GM12864 (cell line): Measurements from ENCODE around the gene EIF1AD.
A peak's percentile ranks its signal among the peaks of the same experiment; 100 is the strongest.

ENCODE experiments used
- DNase-seq: peaks from one replicate; pipeline ENCODE4 v3.0.0-alpha.2; 2011; ENCODE audit warnings: low read depth
- H3K4me3 ChIP-seq: 2 replicates; pipeline ENCODE4 v1.5.1; 2011; ENCODE audit warnings: mild to moderate bottlenecking, low read depth, low read length, control low read depth
- TF ChIP-seq, protein P1 (sequence below): IDR thresholded peaks from 2 replicates; pipeline ENCODE4 v1.5.1; 2011; ENCODE audit warnings: low read depth, mild to moderate bottlenecking, moderate library complexity, low read length, control low read depth, inconsistent platforms; ENCODE audit errors: missing control alignments

Gene EIF1AD

DNA sequence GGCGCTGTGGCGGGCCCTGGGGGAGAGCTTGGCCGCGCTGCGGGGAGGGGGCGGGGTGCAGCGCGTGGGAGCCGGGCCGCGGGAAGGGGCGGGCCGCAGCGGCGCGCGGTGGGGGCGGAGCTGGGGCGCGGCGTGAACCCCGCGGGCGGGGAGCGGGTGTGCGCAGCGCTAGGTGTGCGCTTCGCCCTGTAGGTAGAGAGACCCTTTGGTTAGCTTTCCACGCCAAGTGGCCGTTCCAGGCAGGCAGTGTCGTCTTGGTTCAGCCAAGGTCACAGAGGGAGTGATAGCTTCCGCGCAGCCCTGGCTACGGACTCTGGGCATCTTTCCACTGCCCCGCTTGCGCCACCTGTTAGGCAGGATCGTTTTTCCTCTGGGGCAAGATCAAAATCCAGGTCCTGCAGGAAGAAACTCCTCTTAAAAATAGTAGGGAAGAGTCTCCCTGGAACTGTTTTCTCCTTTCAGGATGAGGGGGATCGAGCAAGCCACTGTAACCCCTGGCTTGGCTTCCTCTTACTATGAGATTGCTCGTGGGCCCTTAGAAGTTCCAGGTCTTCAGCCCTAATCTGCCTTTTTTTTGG is 780 bp upstream of the EIF1AD start:
- H3K4me3 ChIP-seq = peak overlapping the region; percentile 78
- no peak for DNase-seq
- TF ChIP-seq, protein P1, sequence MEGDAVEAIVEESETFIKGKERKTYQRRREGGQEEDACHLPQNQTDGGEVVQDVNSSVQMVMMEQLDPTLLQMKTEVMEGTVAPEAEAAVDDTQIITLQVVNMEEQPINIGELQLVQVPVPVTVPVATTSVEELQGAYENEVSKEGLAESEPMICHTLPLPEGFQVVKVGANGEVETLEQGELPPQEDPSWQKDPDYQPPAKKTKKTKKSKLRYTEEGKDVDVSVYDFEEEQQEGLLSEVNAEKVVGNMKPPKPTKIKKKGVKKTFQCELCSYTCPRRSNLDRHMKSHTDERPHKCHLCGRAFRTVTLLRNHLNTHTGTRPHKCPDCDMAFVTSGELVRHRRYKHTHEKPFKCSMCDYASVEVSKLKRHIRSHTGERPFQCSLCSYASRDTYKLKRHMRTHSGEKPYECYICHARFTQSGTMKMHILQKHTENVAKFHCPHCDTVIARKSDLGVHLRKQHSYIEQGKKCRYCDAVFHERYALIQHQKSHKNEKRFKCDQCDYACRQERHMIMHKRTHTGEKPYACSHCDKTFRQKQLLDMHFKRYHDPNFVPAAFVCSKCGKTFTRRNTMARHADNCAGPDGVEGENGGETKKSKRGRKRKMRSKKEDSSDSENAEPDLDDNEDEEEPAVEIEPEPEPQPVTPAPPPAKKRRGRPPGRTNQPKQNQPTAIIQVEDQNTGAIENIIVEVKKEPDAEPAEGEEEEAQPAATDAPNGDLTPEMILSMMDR = no peak

DNA sequence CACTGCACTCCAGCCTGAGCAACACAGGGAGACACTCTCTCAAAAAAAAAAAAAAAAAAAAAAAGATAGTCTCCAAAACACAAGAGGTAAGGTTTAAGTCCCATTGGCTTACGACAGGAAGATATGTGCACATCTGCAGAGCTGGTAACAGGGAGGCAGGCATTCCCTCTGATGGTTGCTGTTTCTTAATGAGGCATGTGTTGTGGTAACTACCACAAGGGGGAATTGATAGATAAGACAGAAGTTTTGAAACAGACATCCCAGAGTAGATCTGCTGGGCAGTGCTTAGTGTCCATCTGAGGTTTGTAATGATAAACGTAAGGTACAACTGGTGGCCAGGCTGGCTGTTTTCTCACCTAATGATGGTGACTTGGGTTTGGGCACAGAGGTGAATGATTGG is 4.7 kb downstream of the EIF1AD start:
- no peak for DNase-seq
- TF ChIP-seq, protein P1 = no peak
- H3K4me3 ChIP-seq = no peak overlapping the region

DNA sequence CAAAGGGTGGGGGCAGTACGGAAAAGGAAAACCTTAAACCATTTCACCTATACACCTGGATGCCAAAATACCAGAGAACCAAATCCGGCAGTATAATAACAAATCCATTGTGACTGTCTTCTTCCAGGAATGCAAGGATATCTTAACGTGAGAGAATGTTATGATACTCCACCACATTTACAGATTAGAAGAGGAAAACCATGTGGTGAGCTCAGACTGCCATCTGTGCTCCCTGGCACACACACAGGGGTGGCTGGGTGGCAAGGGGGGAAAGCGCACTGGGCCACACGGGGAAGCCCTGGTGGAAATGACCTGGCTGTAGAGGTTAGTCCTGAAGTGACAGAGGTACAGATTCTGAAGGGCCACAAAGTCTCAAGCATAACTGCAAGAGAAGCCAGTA is 9.9 kb downstream of the EIF1AD start:
- no peak overlapping the region for H3K4me3 ChIP-seq
- TF ChIP-seq, protein P1 = no peak
- DNase-seq = no peak

DNA sequence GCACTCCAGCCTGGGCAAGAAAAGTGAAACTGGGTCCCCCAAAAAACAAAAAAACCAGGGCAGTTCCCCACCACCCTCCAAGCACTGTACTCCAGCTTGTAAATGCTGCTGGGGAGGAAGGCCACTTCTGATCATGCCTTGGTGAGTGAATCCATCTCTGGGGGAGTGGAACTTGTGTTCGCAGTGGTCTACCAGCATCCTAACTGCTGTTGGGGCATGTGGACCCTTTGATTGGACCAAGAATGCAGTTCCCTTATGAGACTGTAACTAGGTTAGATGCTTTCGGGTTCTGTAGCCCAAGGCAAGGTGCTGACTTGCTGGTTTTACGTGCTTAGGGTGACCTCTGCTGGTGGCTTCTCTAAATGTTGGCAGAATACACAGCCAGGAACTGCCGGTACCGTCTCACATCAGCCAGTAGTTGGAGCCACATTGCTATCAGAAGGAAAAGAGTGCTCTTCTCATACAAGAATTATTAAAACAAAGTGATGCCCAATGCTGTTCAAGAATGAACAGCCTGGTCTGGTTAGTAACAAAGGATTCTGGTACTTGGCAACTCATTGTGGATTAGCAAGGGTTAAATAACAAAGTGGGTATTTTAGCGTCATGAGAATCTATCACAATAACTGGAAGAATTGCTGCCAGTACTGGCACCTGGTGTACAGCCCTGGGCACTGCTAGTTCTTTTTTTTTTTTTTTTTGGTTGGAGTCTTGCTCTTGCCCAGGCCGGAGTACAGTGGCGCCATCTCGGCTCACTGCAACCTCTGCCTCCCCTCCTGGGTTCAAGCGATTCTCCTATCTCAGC is 13.0 kb downstream of the EIF1AD start:
- TF ChIP-seq, protein P1 = peak; percentile 90
- peak; percentile 92 for DNase-seq
- H3K4me3 ChIP-seq = no peak overlapping the region

DNA sequence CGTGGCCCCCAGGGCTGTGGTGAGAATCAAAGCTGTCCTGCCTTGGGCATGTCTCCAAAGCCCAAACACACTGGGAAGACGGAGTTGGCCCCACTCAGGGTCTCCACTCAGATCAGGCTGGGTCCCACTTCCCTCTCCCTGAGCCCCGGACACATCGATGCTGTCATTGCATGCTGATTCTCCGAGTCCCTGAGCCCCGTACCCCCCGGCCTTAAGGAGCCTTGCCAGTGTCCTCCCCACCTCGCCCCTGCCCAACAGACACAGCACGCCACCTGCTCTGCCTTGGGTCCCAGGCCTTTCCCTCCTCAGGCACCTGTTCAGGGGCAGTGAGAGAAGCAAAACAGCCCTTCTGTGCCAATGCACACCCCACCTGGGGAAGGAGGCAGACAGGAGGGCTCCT is 14.6 kb downstream of the EIF1AD start:
- H3K4me3 ChIP-seq = no peak overlapping the region
- TF ChIP-seq, protein P1 = no peak
- DNase-seq = no peak

DNA sequence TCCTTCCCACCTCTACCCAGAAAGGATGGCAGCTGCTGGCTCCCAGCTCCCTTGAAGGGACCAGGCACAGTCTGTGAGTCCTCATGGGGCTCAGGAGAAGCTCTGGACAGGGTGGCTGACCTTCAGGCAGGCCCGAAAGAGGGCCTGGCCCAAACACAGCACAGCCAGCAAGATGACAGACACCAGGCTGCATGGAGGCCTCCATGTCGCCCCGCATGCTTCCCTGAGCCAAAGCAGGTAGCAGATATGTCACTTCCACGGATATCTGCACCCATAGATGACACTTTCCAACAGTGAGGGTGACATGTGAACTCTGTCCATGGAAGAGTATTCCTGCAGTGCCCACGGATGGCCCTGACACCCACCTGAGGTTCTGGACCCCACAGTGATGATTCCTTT is 18.4 kb downstream of the EIF1AD start:
- H3K4me3 ChIP-seq = no peak overlapping the region
- TF ChIP-seq, protein P1 = no peak
- no peak for DNase-seq
